BE2C (cell line): ENCODE results near the gene POLA2. TPM values are rescaled to one million over a fixed set of nuclear protein-coding genes. Genes with fewer than 3 reads are reported as not detected.
A peak's percentile ranks its signal among the peaks of the same experiment; 100 is the strongest.

Experiments
- DNase-seq: peaks from one replicate; pipeline ENCODE4 v3.0.0-alpha.2; 2020
- H3K27me3 ChIP-seq: fragments of 250-450 bp; sonication (Bioruptor Pico); 2 replicates; pipeline ENCODE4 v1.5.1; 2020; ENCODE audit warnings: mild to moderate bottlenecking
- H3K36me3 ChIP-seq: fragments of 250-450 bp; sonication (Bioruptor Pico); 2 replicates; pipeline ENCODE4 v1.5.1; 2020; ENCODE audit warnings: mild to moderate bottlenecking
- H3K4me1 ChIP-seq: fragments of 250-450 bp; sonication (Bioruptor Pico); 2 replicates; pipeline ENCODE4 v1.5.1; 2020
- H3K4me3 ChIP-seq: 2 replicates; pipeline ENCODE4 v1.5.1; 2011; ENCODE audit warnings: low read depth, low read length
- H3K9me3 ChIP-seq: fragments of 250-450 bp; sonication (Bioruptor Pico); 2 replicates; pipeline ENCODE4 v1.5.1; 2020
- CTCF ChIP-seq: IDR thresholded peaks from 2 replicates; pipeline ENCODE4 v1.5.1; 2012; ENCODE audit warnings: mild to moderate bottlenecking, low read depth, low read length
- polyA plus RNA-seq: library from polyadenylated mRNA; unstranded; fragments of >200 nt; gene quantifications from one replicate; pipeline ENCODE4 v1.2.1, GENCODE V29; 2012; ENCODE audit warnings: low read depth, missing spikeins; ENCODE audit not compliant: insufficient read length, insufficient read depth

POLA2 gene
- polyA plus RNA-seq = 2.9 TPM

- Histone ChIP-seq H3K36me3 (no peaks in the 10 kb centered on the region), H3K9me3 (no peaks in the 10 kb centered on the region), H3K4me1 (no peaks in the 10 kb centered on the region), H3K4me3 (peak within 1 kb of the TSS; percentile 82), H3K27me3 (no peaks in the 10 kb centered on the region)
- no peak for TF ChIP-seq CTCF
- peak; percentile 90 for DNase-seq
These were observed at the start of gene POLA2 for GRCh38 chr11:65261591-65262380. Gene POLA2, plus strand, starts transcription at chr11:65261962. Its CDS starts 331 bp downstream, at chr11:65262293.

- TF ChIP-seq CTCF = no peak
- Histone ChIP-seq H3K9me3 (no peaks in the 10 kb centered on the region), H3K27me3 (no peaks in the 10 kb centered on the region), H3K4me3 (no peak overlapping the region), H3K36me3 (no peaks in the 10 kb centered on the region), H3K4me1 (no peaks in the 10 kb centered on the region)
- DNase-seq = no peak
These were observed 49.4 kb upstream of the POLA2 start for GRCh38 chr11:65212226-65212801.

GRCh38 chr11:65213322-65214211, 48.2 kb upstream of the POLA2 start:
- DNase-seq = no peak
- Histone ChIP-seq H3K36me3 (no peaks in the 10 kb centered on the region), H3K27me3 (no peaks in the 10 kb centered on the region), H3K4me1 (no peaks in the 10 kb centered on the region), H3K4me3 (no peak overlapping the region), H3K9me3 (no peaks in the 10 kb centered on the region)
- TF ChIP-seq CTCF = no peak

GRCh38 chr11:65214212-65214845, 47.4 kb upstream of the POLA2 start:
- Histone ChIP-seq H3K4me3 (no peak overlapping the region), H3K27me3 (no peaks in the 10 kb centered on the region), H3K9me3 (no peaks in the 10 kb centered on the region), H3K4me1 (no peaks in the 10 kb centered on the region), H3K36me3 (no peaks in the 10 kb centered on the region)
- TF ChIP-seq CTCF = no peak
- DNase-seq = no peak

GRCh38 chr11:65215441-65216076, 46.2 kb upstream of the POLA2 start:
- Histone ChIP-seq H3K27me3 (no peaks in the 10 kb centered on the region), H3K4me3 (no peak overlapping the region), H3K4me1 (no peaks in the 10 kb centered on the region), H3K9me3 (no peaks in the 10 kb centered on the region), H3K36me3 (no peaks in the 10 kb centered on the region)
- DNase-seq = no peak
- no peak for TF ChIP-seq CTCF
